HG02642 (cell line): ENCODE data around the gene C9orf40.

Experiments used
- ATAC-seq: cut with Tn5 transposase; IDR thresholded peaks from one replicate; pipeline ENCODE4 v1.9.1; 2021; ENCODE audit warnings: mild to moderate bottlenecking; ENCODE audit not compliant: unreplicated experiment, poor library complexity

The C9orf40 gene, protein sequence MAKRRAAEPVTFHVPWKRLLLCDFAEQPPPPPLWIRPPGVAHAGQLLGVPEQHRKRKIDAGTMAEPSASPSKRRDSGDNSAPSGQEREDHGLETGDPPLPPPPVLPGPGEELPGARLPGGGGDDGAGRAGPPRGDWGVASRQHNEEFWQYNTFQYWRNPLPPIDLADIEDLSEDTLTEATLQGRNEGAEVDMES

DNA sequence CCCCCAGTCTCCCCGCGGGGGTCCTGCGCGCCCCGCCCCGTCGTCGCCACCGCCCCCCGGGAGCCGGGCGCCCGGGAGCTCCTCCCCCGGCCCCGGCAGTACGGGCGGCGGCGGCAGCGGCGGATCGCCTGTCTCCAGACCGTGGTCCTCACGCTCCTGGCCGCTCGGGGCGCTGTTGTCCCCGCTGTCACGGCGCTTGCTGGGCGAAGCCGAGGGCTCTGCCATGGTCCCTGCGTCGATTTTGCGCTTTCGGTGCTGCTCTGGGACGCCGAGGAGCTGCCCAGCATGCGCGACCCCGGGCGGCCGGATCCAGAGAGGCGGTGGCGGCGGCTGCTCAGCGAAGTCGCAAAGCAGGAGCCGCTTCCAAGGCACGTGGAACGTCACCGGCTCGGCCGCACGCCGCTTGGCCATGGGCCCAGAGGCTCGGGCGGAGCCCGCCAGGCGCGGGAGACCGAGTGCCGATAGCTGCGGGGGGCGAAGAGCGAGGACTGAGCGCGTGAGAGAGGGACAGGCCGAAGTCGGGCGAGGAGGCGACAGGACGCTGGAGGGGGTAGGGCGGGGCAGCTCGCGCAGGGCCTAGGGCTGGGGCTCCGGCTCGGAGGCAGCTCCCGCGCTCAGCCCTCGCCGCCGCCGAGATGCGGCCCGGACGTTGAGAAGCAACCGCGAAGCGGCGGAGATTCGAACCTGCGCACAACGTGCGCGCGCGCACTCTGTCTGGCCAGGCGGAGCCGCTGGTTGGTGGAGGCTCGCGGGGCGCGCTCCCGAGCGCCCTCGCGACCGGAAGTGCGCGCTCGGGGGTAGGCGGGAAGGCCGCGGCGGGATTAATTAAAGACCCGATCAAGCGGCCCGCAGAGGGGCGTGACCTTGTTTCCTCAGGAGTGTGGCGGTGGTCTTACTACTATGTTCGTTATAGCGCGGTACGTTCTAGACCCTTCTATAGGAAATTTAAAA lies at the start of gene C9orf40:
C9orf40 (minus strand) TSS at position 712 of the 951 bp plus-strand sequence; CDS start at position 411, 301 bp downstream.
- peak; percentile 94 for ATAC-seq

GRCh38 chr9:75001719-75002421 lies 49.2 kb upstream of the C9orf40 start:
- peak; percentile 85 for ATAC-seq

GRCh38 chr9:75000835-75001234 lies 48.1 kb upstream of the C9orf40 start:
- peak; percentile 76 for ATAC-seq

GRCh38 chr9:74985041-74985440 lies 32.3 kb upstream of the C9orf40 start:
- no peak for ATAC-seq

DNA sequence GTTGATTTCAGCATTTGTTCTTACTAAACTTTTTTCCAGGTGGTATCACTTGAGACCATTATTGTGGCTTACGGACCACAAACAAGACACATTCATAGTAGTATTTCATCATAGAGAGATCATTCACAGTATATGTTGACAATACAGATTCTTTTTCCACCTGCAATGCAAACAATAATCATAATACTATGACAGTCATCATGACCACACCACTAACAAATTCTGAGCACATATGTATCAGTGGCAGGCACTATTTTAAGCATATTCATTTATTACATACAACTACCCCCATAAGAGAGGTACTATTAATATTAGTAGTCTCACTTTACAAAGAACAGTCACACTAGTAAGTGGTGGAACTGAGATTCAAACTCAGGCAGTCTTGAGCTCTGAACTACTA lies 31.0 kb upstream of the C9orf40 start:
- ATAC-seq, result no peak

GRCh38 chr9:74979844-74980243 lies 27.1 kb upstream of the C9orf40 start:
- no peak for ATAC-seq

- ATAC-seq, result no peak
These were observed 24.6 kb upstream of the C9orf40 start for GRCh38 chr9:74977287-74977686.

GRCh38 chr9:74975538-74975937 lies 22.8 kb upstream of the C9orf40 start:
- ATAC-seq, result no peak

- no peak for ATAC-seq
These were observed 21.8 kb upstream of the C9orf40 start for GRCh38 chr9:74974558-74974957.

GRCh38 chr9:74973714-74974113 lies 21.0 kb upstream of the C9orf40 start:
- ATAC-seq, result no peak

GRCh38 chr9:74963056-74963455 lies 10.3 kb upstream of the C9orf40 start:
- no peak for ATAC-seq

DNA sequence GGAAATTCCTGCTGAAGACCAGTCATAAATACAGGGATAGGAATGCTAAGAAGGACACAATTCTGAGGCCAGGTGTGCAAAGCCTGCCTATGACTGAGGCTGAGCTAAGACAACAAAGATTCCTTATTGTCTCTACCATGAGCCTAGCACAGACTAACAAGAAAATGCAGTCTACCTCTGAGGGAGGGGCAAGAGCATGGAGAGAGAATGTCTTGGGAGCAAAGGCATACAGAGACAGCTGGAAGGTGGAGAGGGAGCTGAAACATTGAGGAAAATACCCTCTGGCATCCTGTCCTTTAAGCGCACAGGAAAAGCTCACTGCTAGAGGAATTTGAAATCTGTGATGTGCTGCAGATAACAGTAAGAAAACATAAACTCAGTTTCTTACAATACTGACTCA lies 8.8 kb upstream of the C9orf40 start:
- no peak for ATAC-seq

- ATAC-seq, result no peak
These were observed 7.8 kb upstream of the C9orf40 start for GRCh38 chr9:74960561-74960960.

DNA sequence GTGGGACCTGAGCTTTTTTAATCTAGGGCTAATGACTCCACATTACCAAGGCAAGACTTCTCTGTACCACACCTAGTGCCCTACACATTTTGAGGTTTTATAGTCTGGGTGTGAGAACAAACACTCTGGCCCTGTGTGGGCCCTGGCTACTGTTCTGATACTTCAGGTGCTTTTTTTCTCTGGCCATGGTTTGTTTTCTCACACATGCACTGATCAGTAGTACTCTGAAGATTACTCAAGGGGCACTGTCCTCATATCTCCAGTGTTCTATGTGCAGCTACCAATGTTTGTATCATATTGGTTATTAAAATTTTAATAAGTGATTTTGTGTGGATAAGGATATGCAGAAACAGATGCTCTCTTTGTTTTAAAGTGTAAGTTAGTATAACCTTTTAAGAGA lies 5.9 kb upstream of the C9orf40 start:
- peak; percentile 48 for ATAC-seq

GRCh38 chr9:74953235-74953751 lies 581 bp upstream of the C9orf40 start:
- peak; percentile 1 for ATAC-seq

DNA sequence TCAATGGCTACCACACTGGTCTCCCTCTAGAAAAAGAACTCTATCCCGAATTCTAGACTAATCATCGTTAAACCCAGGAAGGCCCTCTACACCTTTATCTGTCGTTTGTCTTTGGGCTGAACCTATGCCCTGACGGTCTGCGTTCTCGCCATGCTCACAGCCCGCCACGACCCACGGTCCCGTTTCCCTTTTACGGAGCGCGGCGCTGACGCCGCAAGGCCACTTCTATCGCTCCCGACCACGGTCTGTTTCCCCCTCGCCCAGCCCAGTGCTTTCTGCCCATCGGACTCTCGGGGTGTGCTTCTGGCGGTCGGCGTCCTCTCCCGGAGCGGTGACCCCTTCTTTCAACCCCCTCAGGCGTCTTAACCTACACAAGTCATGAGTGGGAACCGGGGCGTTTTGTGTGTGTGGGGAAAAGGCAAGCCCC lies 974 bp downstream of the C9orf40 start:
- peak; percentile 40 for ATAC-seq

DNA sequence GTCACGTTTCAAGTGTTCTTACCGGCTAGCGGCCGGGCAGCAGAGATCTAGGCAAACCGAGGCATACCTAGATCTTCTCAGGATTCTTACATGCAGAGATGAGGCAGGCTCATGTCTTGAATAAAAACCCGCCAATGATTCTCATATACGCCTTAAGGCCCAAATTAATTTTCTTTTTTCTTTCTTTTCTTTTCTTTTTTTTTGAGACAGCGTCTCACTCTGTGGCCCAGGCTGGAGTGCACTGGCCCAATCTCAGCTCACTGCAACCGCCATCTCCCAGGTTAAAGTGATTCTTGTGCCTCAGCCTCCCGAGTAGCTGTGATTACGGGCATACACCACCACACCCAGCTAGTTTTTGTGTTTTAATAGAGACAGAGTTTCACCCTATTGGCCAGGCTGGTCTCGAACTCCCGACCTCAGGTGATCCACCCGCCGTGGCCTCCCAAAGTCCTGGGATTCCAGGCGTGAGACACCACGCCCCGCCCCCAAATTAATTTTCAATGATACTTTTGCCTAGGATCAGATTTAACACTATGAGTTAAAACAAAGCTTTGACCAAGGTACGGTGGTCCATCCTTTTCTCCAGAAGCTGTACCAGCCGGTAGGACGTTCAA lies 1.5 kb downstream of the C9orf40 start:
- no peak for ATAC-seq

- no peak for ATAC-seq
These were observed 2.6 kb downstream of the C9orf40 start for GRCh38 chr9:74949859-74950855.

DNA sequence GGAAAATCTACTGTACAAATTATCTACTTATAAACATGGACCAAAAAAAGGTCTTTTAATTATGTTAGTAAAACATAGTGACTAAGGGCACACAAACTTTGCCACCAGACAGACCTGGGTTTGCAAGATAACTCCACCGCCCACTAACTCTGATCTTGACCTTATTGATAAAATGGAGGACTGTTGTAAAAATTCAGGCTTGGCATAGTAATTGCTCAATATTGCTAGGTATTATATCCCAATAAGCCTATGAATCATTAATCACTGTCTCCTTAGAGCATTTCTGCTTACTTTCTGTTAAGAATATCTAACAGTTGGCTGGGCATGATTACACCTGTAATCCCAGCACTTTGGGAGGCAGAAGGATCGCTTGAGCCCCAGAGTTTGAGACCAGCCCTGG lies 3.8 kb downstream of the C9orf40 start:
- no peak for ATAC-seq
